Measurements from ENCODE around the gene TMEM200C.

TMEM200C gene

DNA sequence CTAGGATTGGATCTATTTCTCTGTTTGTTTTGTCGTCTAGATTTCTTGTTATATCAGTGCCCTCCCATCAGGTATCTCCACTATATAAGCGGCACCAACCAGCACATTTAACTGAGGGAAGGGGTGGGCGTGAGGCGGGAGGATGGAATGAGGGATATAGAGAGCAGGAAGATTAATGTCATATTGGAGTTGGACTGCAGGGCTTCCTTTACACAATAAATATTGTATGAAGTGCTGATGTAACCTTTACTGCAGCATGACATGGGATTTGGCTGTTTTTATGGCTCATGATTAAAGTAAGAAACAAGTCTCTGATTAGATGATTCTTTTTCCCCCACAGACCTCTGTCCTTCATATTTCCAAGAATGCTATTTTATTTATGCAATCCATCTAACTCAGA is 54.8 kb downstream of the TMEM200C start:
- no peak for DNase-seq (ENCODE audit: low read depth)
- TF ChIP-seq, protein P1, sequence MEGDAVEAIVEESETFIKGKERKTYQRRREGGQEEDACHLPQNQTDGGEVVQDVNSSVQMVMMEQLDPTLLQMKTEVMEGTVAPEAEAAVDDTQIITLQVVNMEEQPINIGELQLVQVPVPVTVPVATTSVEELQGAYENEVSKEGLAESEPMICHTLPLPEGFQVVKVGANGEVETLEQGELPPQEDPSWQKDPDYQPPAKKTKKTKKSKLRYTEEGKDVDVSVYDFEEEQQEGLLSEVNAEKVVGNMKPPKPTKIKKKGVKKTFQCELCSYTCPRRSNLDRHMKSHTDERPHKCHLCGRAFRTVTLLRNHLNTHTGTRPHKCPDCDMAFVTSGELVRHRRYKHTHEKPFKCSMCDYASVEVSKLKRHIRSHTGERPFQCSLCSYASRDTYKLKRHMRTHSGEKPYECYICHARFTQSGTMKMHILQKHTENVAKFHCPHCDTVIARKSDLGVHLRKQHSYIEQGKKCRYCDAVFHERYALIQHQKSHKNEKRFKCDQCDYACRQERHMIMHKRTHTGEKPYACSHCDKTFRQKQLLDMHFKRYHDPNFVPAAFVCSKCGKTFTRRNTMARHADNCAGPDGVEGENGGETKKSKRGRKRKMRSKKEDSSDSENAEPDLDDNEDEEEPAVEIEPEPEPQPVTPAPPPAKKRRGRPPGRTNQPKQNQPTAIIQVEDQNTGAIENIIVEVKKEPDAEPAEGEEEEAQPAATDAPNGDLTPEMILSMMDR (conservative IDR thresholded peaks at IDR 0.05; ENCODE audit: control insufficient read depth, insufficient read depth, low read depth, low read length) = no peak
- H3K4me3 ChIP-seq (ENCODE audit: control insufficient read depth, low read depth, low read length) = no peak overlapping the region

DNA sequence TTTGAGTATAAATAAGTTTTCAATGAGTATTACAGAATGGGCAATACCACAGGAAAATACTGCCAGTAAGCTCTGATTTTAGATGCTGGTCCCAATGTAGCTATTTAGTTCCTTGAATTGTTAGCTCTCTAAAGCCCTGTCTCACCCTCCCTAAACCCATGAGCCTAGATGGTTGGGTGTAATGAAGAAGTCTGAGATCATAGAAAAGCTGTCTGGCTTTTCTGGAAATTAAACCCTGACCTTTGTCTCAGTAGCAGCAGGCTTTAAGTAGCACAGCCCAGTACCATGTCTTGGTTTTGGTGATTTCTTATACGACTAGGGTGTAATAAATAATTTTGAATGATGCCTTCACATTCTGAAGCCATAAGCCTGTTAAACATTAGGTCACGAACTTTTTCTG is 55.3 kb downstream of the TMEM200C start:
- DNase-seq (ENCODE audit: low read depth) = no peak
- no peak overlapping the region for H3K4me3 ChIP-seq (ENCODE audit: control insufficient read depth, low read depth, low read length)
- TF ChIP-seq, protein P1 (conservative IDR thresholded peaks at IDR 0.05; ENCODE audit: control insufficient read depth, insufficient read depth, low read depth, low read length) = no peak

DNA sequence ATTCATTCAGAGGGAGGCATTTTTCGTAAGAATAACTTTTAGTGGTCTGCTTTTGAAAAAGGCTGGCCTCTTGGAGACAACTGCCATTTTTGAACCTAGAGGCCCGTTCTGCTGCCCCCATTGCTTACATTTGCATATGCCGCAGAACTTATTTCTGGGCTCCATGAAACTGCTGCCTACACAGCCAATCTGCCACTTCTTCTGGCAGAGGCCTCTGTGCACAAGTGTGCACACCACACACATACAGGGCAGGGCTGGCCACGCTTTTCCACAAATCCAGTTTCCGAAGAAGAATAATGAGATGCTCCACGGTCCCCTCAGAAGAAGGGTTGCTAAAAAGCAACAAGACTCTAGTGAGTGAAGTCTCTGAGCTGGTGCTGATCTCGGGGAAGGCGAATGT is 56.2 kb downstream of the TMEM200C start:
- TF ChIP-seq, protein P1 (conservative IDR thresholded peaks at IDR 0.05; ENCODE audit: control insufficient read depth, insufficient read depth, low read depth, low read length) = no peak
- DNase-seq (ENCODE audit: low read depth) = no peak
- H3K4me3 ChIP-seq (ENCODE audit: control insufficient read depth, low read depth, low read length) = no peak overlapping the region
